Measurements from ENCODE around the gene NATD1. TPM values are rescaled to one million over a fixed set of nuclear protein-coding genes. Genes with fewer than 3 reads are reported as not detected.

Gene NATD1
- total and polyA plus RNA-seq, 9 of the 15 experiments (the other 6 are each of a cell fraction or from before 2014, with no cell fraction given): 0.24 to 5.4 (median 1.6) TPM

DNA sequence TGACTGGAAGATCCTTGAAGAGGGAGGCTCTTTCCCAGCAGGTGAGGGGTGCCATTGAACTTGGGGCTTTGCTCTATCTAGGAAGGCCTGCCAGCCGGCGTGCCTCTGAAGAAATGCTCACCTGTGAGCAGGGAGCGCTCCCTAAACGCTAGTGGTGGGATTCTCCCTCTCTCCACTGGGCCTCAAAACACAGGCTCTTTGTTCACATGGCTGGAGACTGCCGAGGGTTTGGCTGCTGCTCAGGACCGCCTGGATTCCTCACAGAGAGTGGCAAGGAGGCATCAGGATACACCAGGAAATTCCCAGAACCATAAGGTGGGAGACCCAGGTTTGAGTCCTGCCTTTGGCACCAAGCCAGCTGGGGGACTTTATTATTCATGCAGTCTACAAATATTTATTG lies 21.7 kb downstream of the NATD1 start (continued):
- peak; percentile 79 for TF ChIP-seq NFIC (IDR thresholded peaks at IDR 0.05)
- no peak for TF ChIP-seq FOXJ3 (CRISPR knock-in tag; IDR thresholded peaks at IDR 0.05)
- TF ChIP-seq, protein P1, sequence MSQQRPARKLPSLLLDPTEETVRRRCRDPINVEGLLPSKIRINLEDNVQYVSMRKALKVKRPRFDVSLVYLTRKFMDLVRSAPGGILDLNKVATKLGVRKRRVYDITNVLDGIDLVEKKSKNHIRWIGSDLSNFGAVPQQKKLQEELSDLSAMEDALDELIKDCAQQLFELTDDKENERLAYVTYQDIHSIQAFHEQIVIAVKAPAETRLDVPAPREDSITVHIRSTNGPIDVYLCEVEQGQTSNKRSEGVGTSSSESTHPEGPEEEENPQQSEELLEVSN (IDR thresholded peaks at IDR 0.05; ENCODE audit: borderline replicate concordance in 1 of 2, extremely low read depth in 1 of 2, insufficient read depth in 1 of 2, insufficient read length in 1 of 2, low read depth in 1 of 2, low read length in 1 of 2, poor library complexity in 1 of 2, severe bottlenecking in 1 of 2): no peak
- TF ChIP-seq, protein P2, sequence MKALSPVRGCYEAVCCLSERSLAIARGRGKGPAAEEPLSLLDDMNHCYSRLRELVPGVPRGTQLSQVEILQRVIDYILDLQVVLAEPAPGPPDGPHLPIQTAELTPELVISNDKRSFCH (CRISPR knock-in tag; IDR thresholded peaks at IDR 0.05): no peak
- TF ChIP-seq, protein P2 (tag; IDR thresholded peaks at IDR 0.05): no peak
- no peak for TF ChIP-seq STAG1 (CRISPR knock-in tag; IDR thresholded peaks at IDR 0.05; ENCODE audit: borderline replicate concordance)
- TF ChIP-seq ZNF436 (CRISPR knock-in tag; IDR thresholded peaks at IDR 0.05): no peak
- no peak for TF ChIP-seq ZNF217 (CRISPR knock-in tag; IDR thresholded peaks at IDR 0.05)

DNA sequence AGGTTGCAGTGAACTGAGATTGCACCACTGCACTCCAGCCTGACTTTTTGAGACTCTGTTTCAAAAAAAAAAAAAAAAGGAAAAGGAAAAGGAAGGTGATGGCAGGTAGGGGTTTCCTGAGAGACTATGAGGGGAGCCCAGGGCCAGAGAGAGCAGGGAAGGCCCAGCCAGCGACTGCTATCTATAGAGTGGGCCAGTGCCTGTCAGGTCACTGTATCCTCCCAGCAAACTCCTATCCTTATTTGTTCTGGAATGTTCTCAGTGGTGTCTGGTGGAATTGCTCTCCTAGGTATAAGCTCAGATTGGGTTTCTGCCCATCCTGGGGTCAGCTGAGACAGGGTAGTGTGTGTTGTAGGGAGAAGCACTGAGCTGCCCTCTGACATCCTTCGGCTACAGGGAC lies 24.4 kb downstream of the NATD1 start:
- Histone ChIP-seq H4K20me1 (replicated peaks; ENCODE audit: control insufficient read depth, insufficient read depth, low read length) (no peaks in the 10 kb centered on the region), H3K4me1 (replicated peaks in 1 of 2; ENCODE audit: control insufficient read depth in 2 of 2, insufficient read depth in 2 of 2, low read length in 2 of 2) (no peaks in the 10 kb centered on the region), H3K9ac (ENCODE audit: insufficient read depth in 1 of 2, low read depth in 2 of 2, low read length in 2 of 2) (no peak overlapping the region), H3K27me3 (ENCODE audit: control insufficient read depth in 2 of 2, insufficient read depth in 2 of 2, low read length in 2 of 2) (no peaks in the 10 kb centered on the region), H3K4me2 (ENCODE audit: insufficient read depth, low read length) (no peak overlapping the region), H3K9me3 (replicated peaks; ENCODE audit: control insufficient read depth, insufficient read depth, low read depth, low read length) (no peaks in the 10 kb centered on the region), H3K36me3 (ENCODE audit: control insufficient read depth, insufficient read depth, low read length) (no peaks in the 10 kb centered on the region), H2AFZ (ENCODE audit: low read depth, low read length) (no peak overlapping the region), H3K4me3 (no peak overlapping the region), H3K79me2 (ENCODE audit: control insufficient read depth, insufficient read depth, low read length) (no peaks in the 10 kb centered on the region), H3K27ac (ENCODE audit: extremely low read depth, low read depth, low read length) (no peak overlapping the region), H3K9me1 (ENCODE audit: control insufficient read depth, insufficient read depth, low read length) (no peaks in the 10 kb centered on the region)
- BruUV-seq (replicated peaks): no TSS peak
- ATAC-seq: no peak
- POLR2A ChIA-PET: no interaction called here
- TF ChIP-seq C11orf30 (IDR thresholded peaks at IDR 0.05; ENCODE audit: low read depth) (no peak), RBFOX2 (IDR thresholded peaks at IDR 0.05; ENCODE audit: low read depth, low read length) (no peak), FOSL1 (tag; conservative IDR thresholded peaks at IDR 0.05) (no peak)
- TF ChIP-seq, protein P3, sequence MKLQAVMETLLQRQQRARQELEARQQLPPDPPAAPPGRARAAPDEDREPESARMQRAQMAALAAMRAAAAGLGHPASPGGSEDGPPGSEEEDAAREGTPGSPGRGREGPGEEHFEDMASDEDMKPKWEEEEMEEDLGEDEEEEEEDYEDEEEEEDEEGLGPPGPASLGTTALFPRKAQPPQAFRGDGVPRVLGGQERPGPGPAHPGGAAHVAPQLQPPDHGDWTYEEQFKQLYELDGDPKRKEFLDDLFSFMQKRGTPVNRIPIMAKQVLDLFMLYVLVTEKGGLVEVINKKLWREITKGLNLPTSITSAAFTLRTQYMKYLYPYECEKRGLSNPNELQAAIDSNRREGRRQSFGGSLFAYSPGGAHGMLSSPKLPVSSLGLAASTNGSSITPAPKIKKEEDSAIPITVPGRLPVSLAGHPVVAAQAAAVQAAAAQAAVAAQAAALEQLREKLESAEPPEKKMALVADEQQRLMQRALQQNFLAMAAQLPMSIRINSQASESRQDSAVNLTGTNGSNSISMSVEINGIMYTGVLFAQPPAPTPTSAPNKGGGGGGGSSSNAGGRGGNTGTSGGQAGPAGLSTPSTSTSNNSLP (IDR thresholded peaks at IDR 0.05; ENCODE audit: borderline replicate concordance, low read depth, low read length): no peak
- TF ChIP-seq, protein P4, sequence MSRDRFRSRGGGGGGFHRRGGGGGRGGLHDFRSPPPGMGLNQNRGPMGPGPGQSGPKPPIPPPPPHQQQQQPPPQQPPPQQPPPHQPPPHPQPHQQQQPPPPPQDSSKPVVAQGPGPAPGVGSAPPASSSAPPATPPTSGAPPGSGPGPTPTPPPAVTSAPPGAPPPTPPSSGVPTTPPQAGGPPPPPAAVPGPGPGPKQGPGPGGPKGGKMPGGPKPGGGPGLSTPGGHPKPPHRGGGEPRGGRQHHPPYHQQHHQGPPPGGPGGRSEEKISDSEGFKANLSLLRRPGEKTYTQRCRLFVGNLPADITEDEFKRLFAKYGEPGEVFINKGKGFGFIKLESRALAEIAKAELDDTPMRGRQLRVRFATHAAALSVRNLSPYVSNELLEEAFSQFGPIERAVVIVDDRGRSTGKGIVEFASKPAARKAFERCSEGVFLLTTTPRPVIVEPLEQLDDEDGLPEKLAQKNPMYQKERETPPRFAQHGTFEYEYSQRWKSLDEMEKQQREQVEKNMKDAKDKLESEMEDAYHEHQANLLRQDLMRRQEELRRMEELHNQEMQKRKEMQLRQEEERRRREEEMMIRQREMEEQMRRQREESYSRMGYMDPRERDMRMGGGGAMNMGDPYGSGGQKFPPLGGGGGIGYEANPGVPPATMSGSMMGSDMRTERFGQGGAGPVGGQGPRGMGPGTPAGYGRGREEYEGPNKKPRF (IDR thresholded peaks at IDR 0.05; ENCODE audit: low read depth, low read length): no peak
- FAIRE-seq: no peak
- in situ Hi-C loops (cut with MboI) (no loop called here), intact Hi-C loops (cut with micrococcal nuclease) (no loop called here)
- CTCF ChIA-PET (ENCODE audit: low intra/inter-chr PET ratio): no interaction called here
- DNase-seq (ENCODE audit: extremely low read depth in 1 of 4, low spot score in 3 of 4): no peak
- WGBS (ENCODE audit: insufficient coverage, low coverage, missing lambda C conversion rate): 79% methylated on average over 2 of the region's 2 CpGs

Measured in K562 (cell line).